GM19043 (cell line): ENCODE measurements around the gene EBI3.
"Not testable (repeated sequence)": the region's sequence is repeated elsewhere in the genome, so short reads cannot be mapped to it uniquely, and the experiment has no call there.

Source experiments
- ATAC-seq: cut with Tn5 transposase; IDR thresholded peaks from one replicate; pipeline ENCODE4 v1.9.1; 2021; ENCODE audit warnings: low read depth; ENCODE audit not compliant: unreplicated experiment

Gene EBI3

DNA sequence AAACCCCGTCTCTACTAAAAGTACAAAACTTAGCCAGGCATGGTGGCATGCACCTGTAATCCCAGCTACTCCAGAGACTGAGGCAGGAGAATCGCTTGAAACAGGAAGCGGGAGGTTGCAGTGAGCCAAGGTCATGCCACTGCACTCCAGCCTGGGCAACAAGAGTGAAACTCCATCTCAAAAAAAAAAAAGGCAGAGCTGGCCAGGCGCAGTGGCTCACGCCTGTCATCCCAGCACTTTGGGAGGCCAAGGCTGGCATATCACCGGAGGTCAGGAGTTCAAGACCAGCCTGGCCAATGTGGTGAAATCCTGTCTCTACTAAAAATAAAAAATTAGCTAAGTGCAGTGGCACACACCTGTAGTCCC lies 45.0 kb downstream of the EBI3 start:
- ATAC-seq, result not testable (repeated sequence)

- ATAC-seq, result no peak
Observed at GRCh38 chr19:4277191-4277696, 47.9 kb downstream of the EBI3 start.

DNA sequence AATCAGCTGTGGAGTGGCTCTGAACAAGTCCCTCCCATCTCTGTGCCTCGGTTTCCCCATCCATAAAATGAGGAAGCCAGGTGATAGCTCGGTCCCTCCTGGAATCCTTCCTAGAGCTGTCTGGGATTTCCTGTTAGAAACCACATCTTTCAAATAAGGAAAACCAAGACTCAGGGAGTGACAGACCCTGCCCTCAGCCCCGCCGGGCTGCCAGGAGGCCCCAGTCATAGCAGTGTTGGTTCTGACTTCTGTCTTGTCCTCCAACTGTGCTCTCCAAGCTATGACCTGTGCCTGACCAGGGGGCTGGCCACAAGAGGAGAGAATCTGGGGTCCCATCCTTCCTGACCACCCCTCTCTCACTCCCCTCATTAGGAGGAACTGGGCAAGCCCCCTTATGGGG lies 48.7 kb downstream of the EBI3 start:
- no peak for ATAC-seq

DNA sequence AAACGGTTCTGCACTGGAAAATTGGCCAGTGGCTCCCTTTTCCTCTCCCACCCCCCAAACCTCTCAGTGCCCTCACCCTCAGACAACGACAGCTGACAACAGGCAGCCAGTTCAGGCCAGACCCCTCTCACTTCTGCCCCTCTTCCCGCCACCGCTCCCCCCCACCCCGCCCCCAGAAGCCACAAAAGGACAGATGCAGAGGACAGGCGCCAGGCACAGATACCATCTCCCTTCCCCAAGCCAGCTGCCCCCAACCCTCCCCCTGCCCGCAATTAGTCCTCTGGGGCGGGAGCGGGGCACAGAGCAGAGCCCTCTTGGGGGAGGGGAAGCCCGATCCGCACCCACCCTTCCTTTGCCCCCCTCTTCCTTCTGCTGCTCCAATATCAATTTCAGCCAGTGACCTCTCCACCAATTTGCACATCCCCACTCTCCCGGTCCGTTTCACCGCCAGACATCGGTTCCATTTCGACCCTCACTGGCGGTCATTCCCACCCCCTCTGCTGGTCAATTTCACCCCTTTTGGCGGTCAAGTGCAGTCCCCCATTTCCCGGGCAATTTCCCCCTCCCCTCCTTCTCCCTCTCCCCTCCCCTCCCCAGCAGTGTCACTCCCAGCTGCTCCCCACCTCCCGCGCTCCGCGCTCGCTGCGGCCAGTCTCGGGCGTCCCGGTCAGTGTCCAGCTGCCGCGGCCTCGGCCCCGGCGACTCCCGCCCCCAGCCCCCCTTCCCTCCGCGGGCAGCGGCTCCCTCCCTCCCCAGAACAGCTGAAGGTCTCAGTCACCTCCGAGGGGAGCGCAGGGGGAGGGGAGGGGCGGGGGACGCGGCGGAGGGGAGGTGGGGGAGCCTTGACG lies 49.3 kb downstream of the EBI3 start, which contains the start of gene SHD:
Gene SHD (plus strand): TSS at position 848 of the 848 bp plus-strand sequence. CDS start 798 bp downstream, outside the sequence.
- no peak for ATAC-seq

GRCh38 chr19:4279267-4279529 lies 49.9 kb downstream of the EBI3 start:
- ATAC-seq, result no peak

DNA sequence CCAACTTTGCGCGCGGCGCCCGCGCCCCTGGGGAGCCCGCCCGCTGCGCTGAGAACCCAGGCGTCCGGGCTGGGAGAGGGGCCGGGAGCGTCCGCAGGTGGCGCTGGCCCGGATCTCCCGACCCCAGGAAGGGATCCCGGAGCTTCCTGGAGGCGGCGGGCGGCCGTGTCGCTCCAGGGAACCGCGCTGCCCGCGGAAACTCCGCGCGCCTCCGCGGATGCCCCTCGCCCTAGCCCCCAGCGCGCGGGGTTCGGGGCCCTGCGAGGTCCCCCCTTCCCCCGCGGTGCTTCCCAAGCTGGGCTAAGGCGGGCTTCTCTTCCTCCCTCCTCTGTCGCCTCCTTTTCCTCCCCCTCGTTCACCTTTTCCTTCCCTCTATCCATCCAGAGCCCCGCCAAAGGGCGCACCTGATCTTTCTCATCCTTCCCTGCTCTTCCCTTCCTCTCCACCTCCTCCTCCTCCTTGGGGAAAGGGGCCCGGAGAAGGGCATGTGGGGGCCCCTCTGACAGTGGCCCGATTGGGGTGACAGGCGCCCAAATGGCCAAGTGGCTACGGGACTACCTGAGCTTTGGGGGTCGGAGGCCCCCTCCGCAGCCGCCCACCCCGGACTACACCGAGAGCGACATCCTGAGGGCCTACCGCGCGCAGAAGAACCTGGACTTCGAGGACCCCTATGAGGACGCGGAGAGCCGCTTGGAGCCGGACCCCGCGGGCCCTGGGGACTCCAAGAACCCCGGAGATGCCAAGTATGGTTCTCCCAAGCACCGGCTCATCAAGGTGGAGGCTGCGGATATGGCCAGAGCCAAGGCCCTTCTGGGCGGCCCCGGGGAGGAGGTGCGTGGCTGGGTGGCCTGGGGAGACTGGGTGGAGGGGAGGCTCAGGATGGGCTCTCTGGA lies 50.5 kb downstream of the EBI3 start:
- ATAC-seq, result no peak

GRCh38 chr19:4284176-4284958 lies 55.0 kb downstream of the EBI3 start:
- ATAC-seq, result no peak

GRCh38 chr19:4284974-4285373 lies 55.7 kb downstream of the EBI3 start:
- no peak for ATAC-seq

- ATAC-seq, result not testable (repeated sequence)
Observed at GRCh38 chr19:4286141-4286540, 56.8 kb downstream of the EBI3 start.
